Stimulated activated CD4-positive, alpha-beta T cell treated with anti-CD3 and anti-CD28 coated beads, Interleukin-4, amount 100 ng/mL, for 4 hours (primary cell): Measurements from ENCODE around the gene FSD2.
A peak's percentile ranks its signal among the peaks of the same experiment; 100 is the strongest.

Experiments
- DNase-seq, 2 experiments: peaks; one replicate each; pipeline ENCODE4 v3.0.0-alpha.2; 2020

Gene FSD2

GRCh38 chr15:82805994-82806406 lies at the start of gene FSD2:
TSS of gene FSD2 (minus strand) at chr15:82806069. CDS start at chr15:82787390, 18,679 bp downstream.
- DNase-seq, result no peak

GRCh38 chr15:82854554-82854953 lies 48.7 kb upstream of the FSD2 start:
- DNase-seq, result no peak

- DNase-seq, result no peak
Measured at GRCh38 chr15:82852941-82853561, 47.2 kb upstream of the FSD2 start.

- no peak for DNase-seq
Measured at GRCh38 chr15:82851981-82852511, 46.2 kb upstream of the FSD2 start.

GRCh38 chr15:82851306-82851850 lies 45.5 kb upstream of the FSD2 start:
- no peak for DNase-seq

- no peak for DNase-seq
Measured at GRCh38 chr15:82850731-82851130, 44.9 kb upstream of the FSD2 start.

GRCh38 chr15:82849556-82850512 lies 44.0 kb upstream of the FSD2 start:
- DNase-seq, result peak; percentile 7 to 24

GRCh38 chr15:82848241-82848993 lies 42.5 kb upstream of the FSD2 start:
- DNase-seq, result no peak

- DNase-seq, result no peak
Measured at GRCh38 chr15:82847703-82848102, 41.8 kb upstream of the FSD2 start.

GRCh38 chr15:82846621-82847020 lies 40.8 kb upstream of the FSD2 start:
- no peak for DNase-seq

- no peak for DNase-seq
Measured at GRCh38 chr15:82845686-82846085, 39.8 kb upstream of the FSD2 start.

GRCh38 chr15:82843566-82843965 lies 37.7 kb upstream of the FSD2 start:
- DNase-seq, result no peak

GRCh38 chr15:82840166-82840565 lies 34.3 kb upstream of the FSD2 start:
- no peak for DNase-seq

GRCh38 chr15:82839136-82839535 lies 33.3 kb upstream of the FSD2 start:
- DNase-seq, result no peak

- no peak for DNase-seq
Measured at GRCh38 chr15:82838096-82838735, 32.3 kb upstream of the FSD2 start.

GRCh38 chr15:82835391-82835917 lies 29.6 kb upstream of the FSD2 start:
- DNase-seq, result no peak

- no peak for DNase-seq
Measured at GRCh38 chr15:82833362-82833682, 27.5 kb upstream of the FSD2 start.

- peak; percentile 27 to 55 for DNase-seq
Measured at GRCh38 chr15:82832601-82833361, 26.9 kb upstream of the FSD2 start.

GRCh38 chr15:82831894-82832600 lies 26.2 kb upstream of the FSD2 start:
- DNase-seq, result no peak

GRCh38 chr15:82830427-82831173 lies 24.7 kb upstream of the FSD2 start:
- no peak for DNase-seq
